CD4-positive, CD25-positive, alpha-beta regulatory T cell (primary cell): ENCODE results near the gene TXN. TPM values are rescaled to one million over a fixed set of nuclear protein-coding genes. Genes with fewer than 3 reads are reported as not detected.

Source experiments
- ATAC-seq, 2 donors: fragments of 150-1000 bp; cut with Tn5 transposase; one replicate each; pipeline ENCODE4 v1.10.0; 2021; ENCODE audit warnings: low read depth in 2 of 2, moderate number of reproducible peaks in 2 of 2, moderate library complexity in 1 of 2
- DNase-seq, 3 donors: peaks; one replicate each; pipeline versions ENCODE4 v3.0.0 to v3.0.0-alpha.2; 2012 to 2022; ENCODE audit warnings: mixed read lengths in 1 of 3
- H3K27ac ChIP-seq: one replicate; pipeline ENCODE4 v1.7.0; 2013; ENCODE audit warnings: mild to moderate bottlenecking, low read length; ENCODE audit not compliant: insufficient read depth, poor library complexity, severe bottlenecking
- H3K27me3 ChIP-seq: one replicate; pipeline ENCODE4 v1.7.0; 2013; ENCODE audit warnings: low read length; ENCODE audit not compliant: control insufficient read depth, insufficient read depth
- H3K36me3 ChIP-seq: one replicate; pipeline ENCODE4 v1.7.0; 2013; ENCODE audit warnings: mild to moderate bottlenecking, low read length, moderate library complexity; ENCODE audit not compliant: control insufficient read depth, insufficient read depth
- H3K4me1 ChIP-seq: 2 replicates; pipeline ENCODE4 v1.7.0; 2013; ENCODE audit warnings: mild to moderate bottlenecking, low read length; ENCODE audit not compliant: insufficient read depth, control insufficient read depth, poor library complexity, severe bottlenecking
- H3K4me3 ChIP-seq: one replicate; pipeline ENCODE4 v1.7.0; 2013; ENCODE audit warnings: low read depth, mild to moderate bottlenecking, low read length, moderate library complexity
- H3K9me3 ChIP-seq, 2 experiments: 1 replicate in 1 of 2; 2 replicates in 1 of 2; pipeline ENCODE4 v1.7.0; 2013; ENCODE audit warnings: low read length in 2 of 2, mild to moderate bottlenecking in 1 of 2, moderate library complexity in 1 of 2; ENCODE audit not compliant: control insufficient read depth in 2 of 2
- H3K27ac Mint-ChIP-seq, 3 donors: one replicate each; pipeline ENCODE4 v1.8.0; 2020 to 2022; ENCODE audit warnings: mild to moderate bottlenecking in 3 of 3, mixed read lengths in 3 of 3, moderate library complexity in 2 of 3
- H3K27me3 Mint-ChIP-seq: one replicate; pipeline ENCODE4 v1.8.0; 2022; ENCODE audit warnings: mild to moderate bottlenecking, mixed read lengths
- H3K36me3 Mint-ChIP-seq: one replicate; pipeline ENCODE4 v1.8.0; 2020; ENCODE audit warnings: mixed read lengths
- H3K4me1 Mint-ChIP-seq, 4 donors: one replicate each; pipeline ENCODE4 v1.8.0; 2020 to 2022; ENCODE audit warnings: mixed read lengths in 4 of 4, mild to moderate bottlenecking in 1 of 4
- H3K4me3 Mint-ChIP-seq, 4 donors: one replicate each; pipeline ENCODE4 v1.8.0; 2020 to 2022; ENCODE audit warnings: mild to moderate bottlenecking in 4 of 4, mixed read lengths in 4 of 4, moderate library complexity in 3 of 4
- H3K9me3 Mint-ChIP-seq, 7 donors: one replicate each; pipeline ENCODE4 v1.8.0; 2020 to 2022; ENCODE audit warnings: mixed read lengths in 7 of 7, mild to moderate bottlenecking in 3 of 7, moderate library complexity in 2 of 7
- polyA plus RNA-seq, 4 donors: library from polyadenylated mRNA; unstranded; fragments of 300-500 nt; fragmentation: Illumina TruSeq; gene quantifications; one replicate each; pipeline ENCODE4 v1.2.3, GENCODE V29; 2021
- total RNA-seq: library from RNA; stranded (reverse); gene quantifications from one replicate; pipeline ENCODE4 v1.2.3, GENCODE V29; 2022

The TXN gene
- total and polyA plus RNA-seq, 5 donors from 2014 or later = 58.4 to 277 (median 177) TPM

DNA sequence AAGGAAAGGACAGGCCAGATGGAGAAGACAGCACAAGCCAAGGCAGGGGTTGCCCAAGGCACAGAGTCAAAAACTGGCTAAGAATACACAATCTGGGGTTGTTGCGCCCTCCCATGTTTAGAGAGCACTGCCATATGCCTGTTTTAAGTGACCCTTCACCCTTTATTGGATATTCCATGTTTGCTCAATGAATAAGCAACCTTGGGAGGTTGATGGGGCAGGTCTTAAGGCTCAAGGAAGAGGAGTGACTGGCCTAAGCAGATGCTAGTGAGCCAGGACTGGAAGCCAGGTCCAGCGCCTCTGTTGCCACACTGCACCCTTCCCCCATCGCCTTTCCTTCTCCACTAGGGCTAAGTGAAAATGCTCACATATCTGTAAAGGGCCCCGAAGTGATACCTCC, 6.7 kb downstream of the TXN start:
- H3K4me1 ChIP-seq = peaks cover 24% of the 10 kb centered on the region
- no peak overlapping the region for H3K4me3 ChIP-seq
- H3K36me3 Mint-ChIP-seq = peaks cover 16% of the 10 kb centered on the region
- H3K9me3 ChIP-seq = no peaks in the 10 kb centered on the region
- peaks cover 41% of the 10 kb centered on the region for H3K36me3 ChIP-seq
- H3K27me3 ChIP-seq = no peaks in the 10 kb centered on the region
- no peaks in the 10 kb centered on the region for H3K9me3 Mint-ChIP-seq
- peak overlapping the region in 2 of 3 donors; percentile 15 to 53 for H3K27ac Mint-ChIP-seq
- no peak for DNase-seq
- no peak for ATAC-seq
- H3K4me3 Mint-ChIP-seq = peak overlapping the region in 1 of 4 donors; percentile 0
- no peaks in the 10 kb centered on the region for H3K27me3 Mint-ChIP-seq
- peaks cover 11 to 51% (median 27%) of the 10 kb centered on the region in 4 donors for H3K4me1 Mint-ChIP-seq
- no peak overlapping the region for H3K27ac ChIP-seq

GRCh38 chr9:110248361-110248760, 7.9 kb downstream of the TXN start:
- Mint-ChIP-seq H3K27me3 (no peaks in the 10 kb centered on the region), H3K36me3 (peaks cover 20% of the 10 kb centered on the region), H3K4me1 (peaks cover 9 to 41% (median 19%) of the 10 kb centered on the region in 4 donors), H3K27ac (no peak overlapping the region), H3K9me3 (no peaks in the 10 kb centered on the region), H3K4me3 (no peak overlapping the region)
- DNase-seq = no peak
- no peaks in the 10 kb centered on the region for H3K9me3 ChIP-seq
- ATAC-seq = no peak
- peaks cover 52% of the 10 kb centered on the region for H3K36me3 ChIP-seq
- no peak overlapping the region for H3K4me3 ChIP-seq
- no peaks in the 10 kb centered on the region for H3K27me3 ChIP-seq
- no peak overlapping the region for H3K27ac ChIP-seq
- H3K4me1 ChIP-seq = peaks cover 13% of the 10 kb centered on the region

DNA sequence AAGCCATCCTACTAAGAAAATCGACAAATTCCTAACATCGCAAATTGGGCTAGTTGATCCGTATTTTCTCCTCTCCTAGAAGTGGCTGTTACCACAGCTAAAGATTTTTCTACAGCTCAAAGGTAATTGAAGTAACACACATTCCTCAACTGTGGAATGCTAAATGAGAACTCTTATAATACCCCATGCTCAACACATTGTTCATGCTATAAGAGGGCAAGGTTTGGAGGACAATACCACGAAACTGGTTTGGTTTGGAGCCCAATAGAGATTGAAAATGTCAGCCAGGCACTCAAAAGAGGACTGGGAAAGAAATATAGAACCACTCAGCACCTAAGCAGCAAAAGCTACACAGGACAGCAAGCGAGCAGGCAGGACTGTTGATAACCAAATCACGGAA, 10.1 kb downstream of the TXN start:
- Histone ChIP-seq H3K4me1 (no peaks in the 10 kb centered on the region), H3K27ac (no peak overlapping the region), H3K9me3 (no peaks in the 10 kb centered on the region), H3K27me3 (no peaks in the 10 kb centered on the region), H3K4me3 (no peak overlapping the region), H3K36me3 (peaks cover 59% of the 10 kb centered on the region)
- H3K4me1 Mint-ChIP-seq = peaks cover 3 to 19% (median 5%) of the 10 kb centered on the region in 4 donors
- no peak for ATAC-seq
- no peak overlapping the region for H3K27ac Mint-ChIP-seq
- H3K27me3 Mint-ChIP-seq = no peaks in the 10 kb centered on the region
- no peak for DNase-seq
- no peak overlapping the region for H3K4me3 Mint-ChIP-seq
- H3K9me3 Mint-ChIP-seq = no peaks in the 10 kb centered on the region
- H3K36me3 Mint-ChIP-seq = peaks cover 26% of the 10 kb centered on the region

- DNase-seq (no peak), ATAC-seq (no peak)
- no peak overlapping the region for H3K4me3 Mint-ChIP-seq
- H3K9me3 ChIP-seq = no peaks in the 10 kb centered on the region
- H3K27me3 ChIP-seq = no peaks in the 10 kb centered on the region
- no peaks in the 10 kb centered on the region for H3K9me3 Mint-ChIP-seq
- H3K4me1 Mint-ChIP-seq = peaks cover 0 to 6% (median 4%) of the 10 kb centered on the region in 4 donors
- no peaks in the 10 kb centered on the region for H3K4me1 ChIP-seq
- H3K27ac Mint-ChIP-seq = no peak overlapping the region
- H3K4me3 ChIP-seq = no peak overlapping the region
- H3K27ac ChIP-seq = no peak overlapping the region
- H3K36me3 Mint-ChIP-seq = peaks cover 26% of the 10 kb centered on the region
- no peaks in the 10 kb centered on the region for H3K27me3 Mint-ChIP-seq
- peaks cover 52% of the 10 kb centered on the region for H3K36me3 ChIP-seq
Measured at GRCh38 chr9:110244616-110245015, 11.7 kb downstream of the TXN start.

GRCh38 chr9:110241858-110242321, 14.4 kb downstream of the TXN start:
- H3K4me3 Mint-ChIP-seq = no peak overlapping the region
- Histone ChIP-seq H3K4me1 (no peaks in the 10 kb centered on the region), H3K27ac (no peak overlapping the region), H3K9me3 (no peaks in the 10 kb centered on the region), H3K36me3 (peaks cover 34% of the 10 kb centered on the region), H3K27me3 (no peaks in the 10 kb centered on the region), H3K4me3 (no peak overlapping the region)
- no peaks in the 10 kb centered on the region for H3K4me1 Mint-ChIP-seq
- ATAC-seq (no peak), DNase-seq (no peak)
- H3K27me3 Mint-ChIP-seq = no peaks in the 10 kb centered on the region
- peaks cover 20% of the 10 kb centered on the region for H3K36me3 Mint-ChIP-seq
- H3K27ac Mint-ChIP-seq = no peak overlapping the region
- H3K9me3 Mint-ChIP-seq = no peaks in the 10 kb centered on the region

DNA sequence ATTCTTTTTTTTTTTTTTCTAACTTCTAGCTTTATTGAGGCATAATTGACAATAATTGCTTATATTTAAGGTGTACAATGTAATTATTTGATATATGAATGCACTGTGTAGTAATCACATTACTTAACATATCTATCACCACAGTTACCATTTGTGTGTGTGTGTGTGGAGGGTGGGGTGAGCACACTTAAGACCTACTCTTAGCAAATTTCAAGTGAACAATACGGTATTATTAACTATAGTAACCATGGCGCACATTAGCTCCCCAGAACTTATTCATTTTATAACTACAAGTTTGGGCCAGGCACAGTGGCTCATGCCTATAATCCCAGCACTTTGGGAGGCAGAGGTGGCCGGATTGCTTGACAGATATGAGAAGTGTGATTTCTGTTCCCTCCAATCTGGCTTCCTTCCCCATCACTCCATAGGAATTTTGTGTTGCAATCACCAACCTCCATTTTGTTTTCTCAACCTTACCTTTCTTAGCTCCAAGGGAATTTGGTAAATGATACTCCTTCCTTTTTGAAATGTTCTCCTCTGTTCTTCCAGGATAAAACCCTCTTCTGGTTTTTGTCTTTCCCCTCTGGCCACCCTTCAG, 14.9 kb downstream of the TXN start:
- peaks cover 28% of the 10 kb centered on the region for H3K36me3 ChIP-seq
- H3K27me3 ChIP-seq = no peaks in the 10 kb centered on the region
- no peak overlapping the region for H3K27ac ChIP-seq
- H3K4me1 ChIP-seq = no peaks in the 10 kb centered on the region
- no peak overlapping the region for H3K4me3 ChIP-seq
- H3K9me3 ChIP-seq = no peaks in the 10 kb centered on the region
- Mint-ChIP-seq H3K4me3 (no peak overlapping the region), H3K27ac (no peak overlapping the region), H3K27me3 (peaks cover 4% of the 10 kb centered on the region), H3K9me3 (no peaks in the 10 kb centered on the region), H3K36me3 (peaks cover 15% of the 10 kb centered on the region), H3K4me1 (no peaks in the 10 kb centered on the region)
- ATAC-seq = no peak
- no peak for DNase-seq

GRCh38 chr9:110240198-110240597, 16.1 kb downstream of the TXN start:
- Histone ChIP-seq H3K36me3 (peaks cover 23% of the 10 kb centered on the region), H3K27me3 (no peaks in the 10 kb centered on the region), H3K4me3 (no peak overlapping the region), H3K4me1 (no peaks in the 10 kb centered on the region), H3K27ac (no peak overlapping the region), H3K9me3 (no peaks in the 10 kb centered on the region)
- no peak overlapping the region for H3K27ac Mint-ChIP-seq
- H3K4me1 Mint-ChIP-seq = no peaks in the 10 kb centered on the region
- peaks cover 5% of the 10 kb centered on the region for H3K27me3 Mint-ChIP-seq
- H3K4me3 Mint-ChIP-seq = no peak overlapping the region
- H3K36me3 Mint-ChIP-seq = peaks cover 11% of the 10 kb centered on the region
- DNase-seq = no peak
- no peak for ATAC-seq
- H3K9me3 Mint-ChIP-seq = no peaks in the 10 kb centered on the region

DNA sequence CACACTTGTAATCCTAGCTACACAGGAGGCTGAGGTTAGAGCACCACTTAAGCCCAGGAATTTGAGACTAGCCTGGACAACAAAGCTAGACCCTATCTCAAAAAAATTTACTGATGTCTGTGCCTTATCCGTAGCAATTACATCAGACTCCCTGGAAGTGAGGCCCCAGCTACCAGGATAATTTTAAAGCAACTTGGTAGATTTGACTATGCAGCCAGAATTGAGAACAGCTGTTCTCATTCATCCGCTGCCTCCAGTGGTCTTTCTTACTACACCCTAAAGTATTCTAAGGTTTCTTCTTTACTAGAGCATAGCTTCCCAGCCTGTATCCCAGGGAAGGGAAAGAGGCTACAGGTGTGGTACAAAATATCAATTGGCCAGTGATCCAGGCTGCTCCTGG, 28.0 kb downstream of the TXN start:
- Histone ChIP-seq H3K27me3 (peaks cover 2% of the 10 kb centered on the region), H3K4me3 (no peak overlapping the region), H3K36me3 (no peaks in the 10 kb centered on the region), H3K9me3 (no peaks in the 10 kb centered on the region), H3K4me1 (no peaks in the 10 kb centered on the region), H3K27ac (no peak overlapping the region)
- H3K27me3 Mint-ChIP-seq = peaks cover 24% of the 10 kb centered on the region
- peaks cover 0 to 3% (median 0%) of the 10 kb centered on the region in 7 donors for H3K9me3 Mint-ChIP-seq
- no peak overlapping the region for H3K4me3 Mint-ChIP-seq
- H3K27ac Mint-ChIP-seq = no peak overlapping the region
- ATAC-seq (no peak), DNase-seq (no peak)
- H3K4me1 Mint-ChIP-seq = no peaks in the 10 kb centered on the region
- H3K36me3 Mint-ChIP-seq = no peaks in the 10 kb centered on the region
